OCI-LY1 (cell line): ENCODE data around the gene TTYH3.

ENCODE experiments used
- EZH2 ChIP-seq: fragments of 200-600 bp; sonication (generic), shearing (Covaris generic); IDR thresholded peaks from 2 replicates; pipeline ENCODE4 v1.8.0; 2017; ENCODE audit warnings: borderline replicate concordance, mixed run types, mild to moderate bottlenecking, antibody characterized with exemption, low read length, moderate library complexity, mixed read lengths
- TF ChIP-seq, protein P1 (sequence below): fragments of 200-600 bp; sonication (generic), shearing (Covaris generic); IDR thresholded peaks from 2 replicates; pipeline ENCODE4 v1.5.1; 2017; ENCODE audit warnings: mild to moderate bottlenecking, antibody characterized with exemption, low read length, moderate library complexity, mixed read lengths

GRCh38 chr7:2638224-2638991 lies 6.6 kb downstream of the TTYH3 start:
- TF ChIP-seq, protein P1, sequence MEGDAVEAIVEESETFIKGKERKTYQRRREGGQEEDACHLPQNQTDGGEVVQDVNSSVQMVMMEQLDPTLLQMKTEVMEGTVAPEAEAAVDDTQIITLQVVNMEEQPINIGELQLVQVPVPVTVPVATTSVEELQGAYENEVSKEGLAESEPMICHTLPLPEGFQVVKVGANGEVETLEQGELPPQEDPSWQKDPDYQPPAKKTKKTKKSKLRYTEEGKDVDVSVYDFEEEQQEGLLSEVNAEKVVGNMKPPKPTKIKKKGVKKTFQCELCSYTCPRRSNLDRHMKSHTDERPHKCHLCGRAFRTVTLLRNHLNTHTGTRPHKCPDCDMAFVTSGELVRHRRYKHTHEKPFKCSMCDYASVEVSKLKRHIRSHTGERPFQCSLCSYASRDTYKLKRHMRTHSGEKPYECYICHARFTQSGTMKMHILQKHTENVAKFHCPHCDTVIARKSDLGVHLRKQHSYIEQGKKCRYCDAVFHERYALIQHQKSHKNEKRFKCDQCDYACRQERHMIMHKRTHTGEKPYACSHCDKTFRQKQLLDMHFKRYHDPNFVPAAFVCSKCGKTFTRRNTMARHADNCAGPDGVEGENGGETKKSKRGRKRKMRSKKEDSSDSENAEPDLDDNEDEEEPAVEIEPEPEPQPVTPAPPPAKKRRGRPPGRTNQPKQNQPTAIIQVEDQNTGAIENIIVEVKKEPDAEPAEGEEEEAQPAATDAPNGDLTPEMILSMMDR = no peak
- no peak for TF ChIP-seq EZH2
